SK-N-MC (cell line): ENCODE data around the gene TMEM119.

Experiments used
- EZH2 ChIP-seq: fragments of 200-600 bp; sonication (generic); IDR thresholded peaks from one replicate; pipeline ENCODE4 v1.6.1; 2017; ENCODE audit warnings: antibody characterized with exemption
- FOXP2 ChIP-seq: optimal IDR thresholded peaks from 2 replicates; pipeline ENCODE3; 2011; ENCODE audit warnings: mild to moderate bottlenecking, moderate library complexity; ENCODE audit not compliant: insufficient read depth; ENCODE audit errors: extremely low read length, control extremely low read depth
- POLR2AphosphoS5 ChIP-seq: IDR thresholded peaks from 2 replicates; pipeline ENCODE4 v1.6.1; 2012; ENCODE audit warnings: mild to moderate bottlenecking, low read depth, low read length, borderline replicate concordance

GRCh38 chr12:108642269-108642870, 44.5 kb upstream of the TMEM119 start:
- TF ChIP-seq POLR2AphosphoS5 (no peak), EZH2 (no peak), FOXP2 (no peak)
